Measurements from ENCODE around the gene TRIM46.

- TF ChIP-seq EZH2 (IDR thresholded peaks at IDR 0.05; ENCODE audit: low read length) (no peak), CTCF (optimal IDR thresholded peaks at IDR 0.05 in 1 of 3, IDR thresholded peaks at IDR 0.05 in 1 of 3, conservative IDR thresholded peaks at IDR 0.05 in 1 of 3; ENCODE audit: extremely low read depth in 1 of 3, insufficient read depth in 2 of 3, low read length in 3 of 3) (no peak)
Observed at GRCh38 chr1:155182052-155182550, 8.5 kb downstream of the TRIM46 start.

Data from keratinocyte (primary cell).